ENCODE results near the gene RTP3.

- TF ChIP-seq CTCF (IDR thresholded peaks at IDR 0.05) (no peak), POLR2A (IDR thresholded peaks at IDR 0.05) (no peak)
These were observed 49.2 kb downstream of the RTP3 start for GRCh38 chr3:46546896-46547440.

Data from body of pancreas (tissue), 4 donors.